ENCODE measurements around the gene OR6Y1. TPM values are rescaled to one million over a fixed set of nuclear protein-coding genes. Genes with fewer than 3 reads are reported as not detected.

The OR6Y1 gene
- total RNA-seq, 1 experiment from 2014 or later: not detected

- ChIA-PET CTCF (no interaction called here), POLR2A (no interaction called here), RAD21 (ENCODE audit: low non-redundant PET in 1 of 2, low total read pairs in 2 of 2, uncharacterized antibody in 2 of 2, unreplicated experiment in 2 of 2) (no interaction called here)
- no peak overlapping the region for H3K9ac ChIP-seq (ENCODE audit: low read length)
- intact Hi-C loops (cut with micrococcal nuclease): no loop called here
- H3K27me3 ChIP-seq (ENCODE audit: insufficient read depth, low read length): no peaks in the 10 kb centered on the region
- BruUV-seq (replicated peaks): no TSS peak
- no peak overlapping the region for H3K4me3 ChIP-seq (replicated peaks in 1 of 2; ENCODE audit: low read depth in 1 of 2, low read length in 2 of 2)
- no peak overlapping the region for H2AFZ ChIP-seq (ENCODE audit: low read depth, low read length, poor library complexity, severe bottlenecking)
- no peaks in the 10 kb centered on the region for H4K20me1 ChIP-seq (ENCODE audit: insufficient read depth)
- DNase-seq (ENCODE audit: low read depth, low spot score) (no peak), ATAC-seq (no peak)
- no peaks in the 10 kb centered on the region for H3K9me3 ChIP-seq (ENCODE audit: control insufficient read depth in 1 of 2, insufficient read depth in 1 of 2, low read depth in 1 of 2, low read length in 2 of 2)
- H3K36me3 ChIP-seq (ENCODE audit: control insufficient read depth in 1 of 2, insufficient read depth in 2 of 2, low read length in 2 of 2): no peaks in the 10 kb centered on the region
- H3K79me2 ChIP-seq (ENCODE audit: insufficient read depth, low read length): no peaks in the 10 kb centered on the region
- no peaks in the 10 kb centered on the region for H3K4me1 ChIP-seq (ENCODE audit: control insufficient read depth in 1 of 2, insufficient read depth in 2 of 2, low read length in 2 of 2)
- H3K4me2 ChIP-seq (ENCODE audit: low read length): no peak overlapping the region
- no peak for TF ChIP-seq SRF (IDR thresholded peaks at IDR 0.05; ENCODE audit: low read depth)
- TF ChIP-seq SIN3A (IDR thresholded peaks at IDR 0.05; ENCODE audit: low read depth): no peak
- no peak for TF ChIP-seq RAD21 (IDR thresholded peaks at IDR 0.05; ENCODE audit: low read depth)
- TF ChIP-seq TCF7L2 (IDR thresholded peaks at IDR 0.05; ENCODE audit: borderline replicate concordance, extremely low read depth, insufficient read depth, insufficient read length): no peak
- TF ChIP-seq ZNF274 (IDR thresholded peaks at IDR 0.05; ENCODE audit: low read depth, low read length): no peak
- TF ChIP-seq SP1 (IDR thresholded peaks at IDR 0.05; ENCODE audit: low read depth): no peak
- no peak for TF ChIP-seq CBX3 (IDR thresholded peaks at IDR 0.05; ENCODE audit: low read depth)
- TF ChIP-seq ATF3 (IDR thresholded peaks at IDR 0.05): no peak
- TF ChIP-seq, protein P1, sequence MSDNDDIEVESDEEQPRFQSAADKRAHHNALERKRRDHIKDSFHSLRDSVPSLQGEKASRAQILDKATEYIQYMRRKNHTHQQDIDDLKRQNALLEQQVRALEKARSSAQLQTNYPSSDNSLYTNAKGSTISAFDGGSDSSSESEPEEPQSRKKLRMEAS (IDR thresholded peaks at IDR 0.05): no peak
- TF ChIP-seq POLR2AphosphoS5 (IDR thresholded peaks at IDR 0.05; ENCODE audit: low read depth, low read length): no peak
- no peak for TF ChIP-seq EZH2phosphoT487 (IDR thresholded peaks at IDR 0.05; ENCODE audit: borderline replicate concordance)
- TF ChIP-seq, protein P2, sequence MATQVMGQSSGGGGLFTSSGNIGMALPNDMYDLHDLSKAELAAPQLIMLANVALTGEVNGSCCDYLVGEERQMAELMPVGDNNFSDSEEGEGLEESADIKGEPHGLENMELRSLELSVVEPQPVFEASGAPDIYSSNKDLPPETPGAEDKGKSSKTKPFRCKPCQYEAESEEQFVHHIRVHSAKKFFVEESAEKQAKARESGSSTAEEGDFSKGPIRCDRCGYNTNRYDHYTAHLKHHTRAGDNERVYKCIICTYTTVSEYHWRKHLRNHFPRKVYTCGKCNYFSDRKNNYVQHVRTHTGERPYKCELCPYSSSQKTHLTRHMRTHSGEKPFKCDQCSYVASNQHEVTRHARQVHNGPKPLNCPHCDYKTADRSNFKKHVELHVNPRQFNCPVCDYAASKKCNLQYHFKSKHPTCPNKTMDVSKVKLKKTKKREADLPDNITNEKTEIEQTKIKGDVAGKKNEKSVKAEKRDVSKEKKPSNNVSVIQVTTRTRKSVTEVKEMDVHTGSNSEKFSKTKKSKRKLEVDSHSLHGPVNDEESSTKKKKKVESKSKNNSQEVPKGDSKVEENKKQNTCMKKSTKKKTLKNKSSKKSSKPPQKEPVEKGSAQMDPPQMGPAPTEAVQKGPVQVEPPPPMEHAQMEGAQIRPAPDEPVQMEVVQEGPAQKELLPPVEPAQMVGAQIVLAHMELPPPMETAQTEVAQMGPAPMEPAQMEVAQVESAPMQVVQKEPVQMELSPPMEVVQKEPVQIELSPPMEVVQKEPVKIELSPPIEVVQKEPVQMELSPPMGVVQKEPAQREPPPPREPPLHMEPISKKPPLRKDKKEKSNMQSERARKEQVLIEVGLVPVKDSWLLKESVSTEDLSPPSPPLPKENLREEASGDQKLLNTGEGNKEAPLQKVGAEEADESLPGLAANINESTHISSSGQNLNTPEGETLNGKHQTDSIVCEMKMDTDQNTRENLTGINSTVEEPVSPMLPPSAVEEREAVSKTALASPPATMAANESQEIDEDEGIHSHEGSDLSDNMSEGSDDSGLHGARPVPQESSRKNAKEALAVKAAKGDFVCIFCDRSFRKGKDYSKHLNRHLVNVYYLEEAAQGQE (IDR thresholded peaks at IDR 0.05; ENCODE audit: low read depth): no peak
- no peak for TF ChIP-seq CEBPB (IDR thresholded peaks at IDR 0.05; ENCODE audit: low read depth)
- no peak overlapping the region for H3K27ac ChIP-seq (ENCODE audit: low read depth, low read length)
- no peaks in the 10 kb centered on the region for H3K9me2 ChIP-seq (ENCODE audit: insufficient read depth)
These were observed 1.9 kb downstream of the OR6Y1 start for GRCh38 chr1:158552296-158552695.

Data from HCT116 (cell line).